Thyroid gland (tissue), 4 donors: ENCODE results near the gene GHRHR. TPM values are rescaled to one million over a fixed set of nuclear protein-coding genes. Genes with fewer than 3 reads are reported as not detected.

ENCODE experiments used
- DNase-seq, 2 donors: peaks; one replicate each; pipeline ENCODE4 v3.0.0-alpha.2; 2019
- H3K27ac ChIP-seq, 3 donors: fragments of 200-600 bp; sonication (generic); 1 replicate in 2 of 3; 2 replicates in 1 of 3; pipeline ENCODE4 v1.5.1; 2016 to 2019; ENCODE audit warnings: mild to moderate bottlenecking in 1 of 3, moderate library complexity in 1 of 3
- H3K27me3 ChIP-seq: fragments of 200-600 bp; sonication (generic); one replicate; pipeline ENCODE4 v1.5.1; 2019
- H3K36me3 ChIP-seq, 2 donors: fragments of 200-600 bp; sonication (generic); one replicate each; pipeline ENCODE4 v1.5.1; 2016 to 2019
- H3K4me1 ChIP-seq, 2 donors: fragments of 200-600 bp; sonication (generic); one replicate each; pipeline ENCODE4 v1.5.1; 2017 to 2019
- H3K4me3 ChIP-seq, 3 donors: fragments of 200-600 bp; sonication (generic); replicated peaks in 1 of 3; 1 replicate in 2 of 3; 2 replicates in 1 of 3; pipeline ENCODE4 v1.5.1; 2016; ENCODE audit warnings: mild to moderate bottlenecking in 1 of 3
- H3K9me3 ChIP-seq: fragments of 200-600 bp; sonication (generic); one replicate; pipeline ENCODE4 v1.5.1; 2017
- POLR2A ChIP-seq, 2 donors: fragments of 450-650 bp; IDR thresholded peaks; one replicate each; pipeline ENCODE4 v1.6.1; 2017; ENCODE audit warnings: antibody characterized with exemption in 2 of 2, mild to moderate bottlenecking in 2 of 2, moderate library complexity in 1 of 2
- WGBS, 2 donors: methylation state at CpG; one replicate each; pipeline ENCODE4 v1.1.5; 2017; 5-methylcytosine and 5-hydroxymethylcytosine counted together
- intact Hi-C: fragments of 100-400 bp; cut with DNase I; formaldehyde crosslinking; loops from one replicate; pipeline ENCODE4 v1.15.1; 2023
- total RNA-seq, 4 donors: library from RNA; depleted of rRNA; stranded (reverse); fragments of >200 nt; gene quantifications; one replicate each; pipeline ENCODE4 v1.2.3, GENCODE V29; 2016
- TF ChIP-seq, protein P1 (sequence below), 6 experiments: fragments of 200-600 bp in 3 of 6; fragments of 450-650 bp in 3 of 6; sonication (generic) in 3 of 6; IDR thresholded peaks; one replicate each; pipeline ENCODE4 v1.5.1; 2016 to 2019; ENCODE audit warnings: antibody characterized with exemption in 6 of 6, mild to moderate bottlenecking in 2 of 6, inconsistent platforms in 1 of 6, moderate library complexity in 1 of 6

Gene GHRHR
- total RNA-seq, 4 donors from 2014 or later: 0.54 TPM; not detected in 3

DNA sequence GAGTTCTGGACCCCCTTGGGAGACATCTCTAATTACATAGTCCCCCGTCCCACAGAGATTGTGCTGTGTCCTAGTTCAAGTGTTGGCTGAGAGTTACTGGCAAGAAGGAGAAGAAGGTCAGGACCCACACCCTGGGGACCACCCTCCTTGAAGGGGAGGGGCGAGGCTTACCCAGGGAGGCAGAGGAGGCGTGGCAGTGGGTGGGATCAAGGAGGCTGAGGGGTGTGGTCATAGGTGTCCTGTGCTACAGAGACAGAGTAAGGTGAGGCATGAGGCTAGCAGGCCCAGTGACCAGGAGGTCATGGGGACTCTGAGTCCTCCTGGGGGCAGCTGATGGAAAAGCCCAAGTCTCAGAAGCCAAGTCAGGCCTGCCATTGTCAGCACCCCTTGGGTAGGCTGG lies 59.0 kb downstream of the GHRHR start:
- H3K4me3 ChIP-seq: no peak overlapping the region
- no peaks in the 10 kb centered on the region for H3K4me1 ChIP-seq
- TF ChIP-seq POLR2A (IDR thresholded peaks at IDR 0.05): no peak
- TF ChIP-seq, protein P1, sequence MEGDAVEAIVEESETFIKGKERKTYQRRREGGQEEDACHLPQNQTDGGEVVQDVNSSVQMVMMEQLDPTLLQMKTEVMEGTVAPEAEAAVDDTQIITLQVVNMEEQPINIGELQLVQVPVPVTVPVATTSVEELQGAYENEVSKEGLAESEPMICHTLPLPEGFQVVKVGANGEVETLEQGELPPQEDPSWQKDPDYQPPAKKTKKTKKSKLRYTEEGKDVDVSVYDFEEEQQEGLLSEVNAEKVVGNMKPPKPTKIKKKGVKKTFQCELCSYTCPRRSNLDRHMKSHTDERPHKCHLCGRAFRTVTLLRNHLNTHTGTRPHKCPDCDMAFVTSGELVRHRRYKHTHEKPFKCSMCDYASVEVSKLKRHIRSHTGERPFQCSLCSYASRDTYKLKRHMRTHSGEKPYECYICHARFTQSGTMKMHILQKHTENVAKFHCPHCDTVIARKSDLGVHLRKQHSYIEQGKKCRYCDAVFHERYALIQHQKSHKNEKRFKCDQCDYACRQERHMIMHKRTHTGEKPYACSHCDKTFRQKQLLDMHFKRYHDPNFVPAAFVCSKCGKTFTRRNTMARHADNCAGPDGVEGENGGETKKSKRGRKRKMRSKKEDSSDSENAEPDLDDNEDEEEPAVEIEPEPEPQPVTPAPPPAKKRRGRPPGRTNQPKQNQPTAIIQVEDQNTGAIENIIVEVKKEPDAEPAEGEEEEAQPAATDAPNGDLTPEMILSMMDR (IDR thresholded peaks at IDR 0.05): no peak
- H3K27me3 ChIP-seq: no peaks in the 10 kb centered on the region
- H3K27ac ChIP-seq: no peak overlapping the region
- WGBS, 2 donors: 84 to 93% methylated on average over 3 of the region's 3 CpGs
- no peaks in the 10 kb centered on the region for H3K36me3 ChIP-seq
- H3K9me3 ChIP-seq: no peaks in the 10 kb centered on the region
- intact Hi-C loops: no loop called here
- no peak for DNase-seq

GRCh38 chr7:31023877-31024276 lies 60.1 kb downstream of the GHRHR start:
- 90 to 94% methylated on average over 5 of the region's 5 CpGs for WGBS, 2 donors
- intact Hi-C loops: no loop called here
- no peak for TF ChIP-seq POLR2A (IDR thresholded peaks at IDR 0.05)
- TF ChIP-seq, protein P1 (IDR thresholded peaks at IDR 0.05): no peak

DNA sequence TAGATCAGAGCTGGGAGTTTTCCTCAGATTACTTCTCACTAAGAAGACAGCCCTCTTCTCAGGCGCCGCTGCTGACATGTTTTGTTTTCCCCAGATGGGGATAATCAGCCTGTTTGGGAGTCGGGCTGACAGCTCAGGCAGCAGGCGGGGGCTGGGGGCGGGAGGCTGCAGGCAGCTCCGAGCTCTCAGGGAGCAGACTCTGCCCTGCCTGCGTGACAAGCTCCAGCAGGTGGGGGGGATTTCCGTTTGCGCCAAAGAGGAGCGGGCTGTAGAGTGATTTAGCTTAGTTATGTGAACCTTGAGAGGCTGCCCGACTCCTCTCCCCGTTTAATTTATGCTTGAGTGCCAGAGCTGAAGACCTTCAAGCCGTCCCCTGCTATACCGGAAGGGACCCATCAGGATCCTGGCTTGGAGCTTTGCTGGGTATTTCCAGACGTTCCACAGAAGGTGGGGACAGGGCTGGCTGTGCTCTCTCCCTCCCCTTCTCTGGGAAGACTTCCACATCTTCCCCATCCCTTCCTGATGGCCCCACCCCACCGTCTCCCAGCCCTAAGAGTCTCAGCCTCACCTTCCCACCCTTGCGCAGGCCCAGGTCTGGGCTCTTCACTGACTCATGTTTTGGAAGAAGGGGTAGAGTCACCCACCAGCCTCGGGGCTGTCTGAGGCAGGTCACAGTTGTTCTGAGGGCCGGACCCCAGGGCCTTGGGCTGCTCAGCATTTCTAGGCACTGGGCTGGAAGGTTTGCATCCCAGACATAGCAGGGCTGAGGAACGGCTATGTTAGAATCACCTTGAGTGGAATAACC lies 63.6 kb downstream of the GHRHR start:
- Histone ChIP-seq H3K4me3 (no peak overlapping the region), H3K4me1 (no peaks in the 10 kb centered on the region), H3K27me3 (no peaks in the 10 kb centered on the region), H3K27ac (no peak overlapping the region), H3K36me3 (no peaks in the 10 kb centered on the region), H3K9me3 (no peaks in the 10 kb centered on the region)
- intact Hi-C loops: no loop called here
- 30 to 43% methylated on average over 13 to 16 of the region's 20 CpGs for WGBS, 2 donors
- TF ChIP-seq, protein P1 (IDR thresholded peaks at IDR 0.05): no peak
- no peak for TF ChIP-seq POLR2A (IDR thresholded peaks at IDR 0.05)
- peak in 1 of 2 donors; percentile 11 for DNase-seq

More at GRCh38 chr7:31023877-31024276, 60.1 kb downstream of the GHRHR start:
- no peak overlapping the region for H3K27ac ChIP-seq
- H3K4me3 ChIP-seq: no peak overlapping the region
- no peaks in the 10 kb centered on the region for H3K36me3 ChIP-seq
- no peaks in the 10 kb centered on the region for H3K27me3 ChIP-seq
- no peaks in the 10 kb centered on the region for H3K4me1 ChIP-seq
- no peak for DNase-seq
- no peaks in the 10 kb centered on the region for H3K9me3 ChIP-seq

DNA sequence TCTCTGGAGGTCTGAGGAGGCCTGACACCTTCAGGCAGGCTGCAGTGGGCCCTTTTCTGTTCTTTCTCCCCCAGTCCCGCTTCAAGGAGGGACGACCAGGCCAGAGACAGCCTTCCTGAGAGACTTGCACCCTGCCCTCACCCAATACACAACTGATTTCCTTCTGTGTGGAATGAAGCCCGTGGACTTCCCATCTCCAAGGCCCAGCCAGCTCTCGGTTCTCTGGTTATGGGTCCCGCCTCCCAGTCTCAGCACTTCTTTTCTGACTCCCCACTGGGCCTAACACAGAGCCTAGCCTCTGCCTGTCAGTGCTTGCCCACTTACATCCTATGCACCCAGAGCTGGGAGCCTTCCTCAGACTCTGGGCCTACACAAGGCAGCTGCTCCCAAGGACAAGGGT lies 64.3 kb downstream of the GHRHR start:
- Histone ChIP-seq H3K36me3 (no peaks in the 10 kb centered on the region), H3K4me1 (no peaks in the 10 kb centered on the region), H3K4me3 (no peak overlapping the region), H3K9me3 (no peaks in the 10 kb centered on the region), H3K27me3 (no peaks in the 10 kb centered on the region), H3K27ac (no peak overlapping the region)
- 86 to 92% methylated on average over 5 of the region's 5 CpGs for WGBS, 2 donors
- TF ChIP-seq, protein P1 (IDR thresholded peaks at IDR 0.05): no peak
- TF ChIP-seq POLR2A (IDR thresholded peaks at IDR 0.05): no peak
- intact Hi-C loops: no loop called here
- no peak for DNase-seq

DNA sequence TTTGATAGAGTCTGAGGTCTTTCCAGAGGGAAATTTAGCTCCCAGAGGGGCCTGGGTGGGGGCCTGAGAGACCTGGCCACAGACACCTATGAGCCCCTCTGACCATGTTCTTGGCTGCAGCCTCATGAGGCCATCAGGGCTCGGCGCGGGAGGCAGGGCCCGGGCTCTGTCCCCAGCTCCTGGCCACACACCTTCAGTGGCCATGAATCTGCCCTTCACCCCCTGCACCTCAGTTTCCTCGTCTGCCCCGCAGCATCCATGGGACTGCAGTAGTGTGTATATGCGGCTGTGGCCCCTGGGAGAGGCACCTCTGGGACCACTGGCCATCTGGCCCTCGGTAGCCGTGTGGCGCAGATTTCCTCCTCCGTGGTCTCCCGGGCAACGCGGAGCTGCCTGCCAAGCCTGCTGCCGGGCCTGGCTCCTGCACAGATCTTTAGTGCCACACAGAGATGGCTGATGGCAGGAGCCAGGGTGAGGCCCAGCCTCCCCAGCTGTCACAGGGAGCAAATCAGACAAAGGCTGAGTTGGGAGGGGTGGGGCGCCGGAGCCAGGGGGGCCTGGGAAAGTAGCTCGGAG lies 64.8 kb downstream of the GHRHR start:
- no peaks in the 10 kb centered on the region for H3K9me3 ChIP-seq
- TF ChIP-seq POLR2A (IDR thresholded peaks at IDR 0.05): no peak
- TF ChIP-seq, protein P1 (IDR thresholded peaks at IDR 0.05): no peak
- 93 to 96% methylated on average over 8 to 12 of the region's 18 CpGs for WGBS, 2 donors
- DNase-seq: no peak
- H3K27me3 ChIP-seq: no peaks in the 10 kb centered on the region
- intact Hi-C loops: no loop called here
- no peaks in the 10 kb centered on the region for H3K4me1 ChIP-seq
- no peak overlapping the region for H3K4me3 ChIP-seq
- H3K27ac ChIP-seq: no peak overlapping the region
- H3K36me3 ChIP-seq: no peaks in the 10 kb centered on the region
